ENCODE results near the gene SPIB.

The SPIB gene

DNA sequence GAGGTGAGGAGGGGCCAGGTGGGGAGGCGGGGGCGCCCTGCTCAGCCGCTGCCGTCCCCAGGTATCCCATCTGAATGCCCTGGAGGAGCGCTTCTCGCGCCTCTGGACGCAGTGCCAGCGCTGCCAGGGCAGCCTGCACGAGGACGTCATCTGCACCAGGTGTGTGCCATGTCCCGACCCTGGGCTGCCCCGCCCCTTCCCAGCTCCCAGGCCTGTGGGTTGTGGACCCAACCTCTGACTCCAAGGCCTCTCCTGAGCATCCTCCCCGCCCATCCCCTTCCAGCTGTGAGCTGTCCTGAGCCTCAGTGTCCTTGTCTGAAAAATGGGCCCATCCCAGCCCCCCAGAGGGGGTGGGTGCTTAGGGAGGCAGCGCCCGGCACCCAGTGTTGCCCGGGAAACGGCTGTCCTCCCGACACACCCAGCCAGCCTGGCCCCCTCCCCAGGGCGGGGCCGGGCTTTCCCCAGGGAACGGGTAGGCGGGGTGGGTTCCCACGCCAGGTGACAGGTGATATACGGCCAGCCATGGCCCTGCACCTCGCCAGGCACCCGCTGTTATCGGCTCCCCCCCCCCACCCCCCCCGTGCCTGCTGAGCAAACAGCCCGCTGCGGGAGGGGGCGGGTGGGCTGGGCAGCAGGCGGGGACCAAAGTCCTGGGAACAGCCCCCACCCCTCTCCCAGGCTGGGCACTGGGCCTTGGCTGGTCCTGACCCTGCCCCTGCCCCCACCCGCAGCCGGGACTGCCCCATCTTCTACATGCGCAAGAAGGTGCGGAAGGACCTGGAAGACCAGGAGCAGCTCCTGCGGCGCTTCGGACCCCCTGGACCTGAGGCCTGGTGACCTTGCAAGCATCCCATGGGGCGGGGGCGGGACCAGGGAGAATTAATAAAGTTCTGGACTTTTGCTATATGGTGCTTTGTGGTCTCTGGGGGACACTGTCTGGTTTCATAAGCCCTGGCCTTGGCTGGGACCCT, 1.3 kb upstream of the SPIB start:
- no peak for DNase-seq (ENCODE audit: extremely low read depth in 1 of 2, low read depth in 1 of 2)

DNA sequence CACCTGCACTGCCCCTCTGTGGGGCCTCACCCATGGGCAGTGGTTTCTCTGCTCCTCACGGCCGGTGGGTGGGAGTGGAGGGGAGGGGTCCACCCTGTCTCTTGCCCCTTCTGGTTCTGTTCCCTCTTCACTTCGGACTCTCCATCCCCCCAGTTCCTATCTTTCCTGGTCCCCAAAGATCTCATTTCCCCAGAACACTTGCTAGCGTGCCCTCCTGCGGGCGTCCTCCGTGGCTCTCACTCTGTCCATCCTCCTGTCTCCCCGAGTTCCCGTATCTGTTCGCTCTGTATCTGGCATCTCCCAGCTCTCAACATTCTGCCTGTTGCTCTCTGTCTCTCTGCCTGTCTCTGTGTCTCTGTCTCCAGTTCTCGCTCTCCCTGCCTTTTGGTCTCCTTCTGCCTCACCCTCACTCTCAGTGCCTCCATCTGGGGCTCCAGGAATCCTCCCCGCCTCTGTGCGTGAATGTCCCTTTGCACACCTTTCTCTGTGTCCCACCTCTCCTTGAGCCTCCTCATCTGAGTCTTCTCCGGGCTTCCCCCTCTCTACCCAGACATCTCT, 363 bp downstream of the SPIB start:
- DNase-seq (ENCODE audit: extremely low read depth in 1 of 2, low read depth in 1 of 2) = no peak

GRCh38 chr19:50419580-50420035, 870 bp downstream of the SPIB start:
- DNase-seq (ENCODE audit: extremely low read depth in 1 of 2, low read depth in 1 of 2) = no peak

- DNase-seq (ENCODE audit: extremely low read depth in 1 of 2, low read depth in 1 of 2) = no peak
These were observed 1.4 kb downstream of the SPIB start for GRCh38 chr19:50420127-50420526.

GRCh38 chr19:50420808-50421207, 2.1 kb downstream of the SPIB start:
- DNase-seq (ENCODE audit: extremely low read depth in 1 of 2, low read depth in 1 of 2) = no peak

DNA sequence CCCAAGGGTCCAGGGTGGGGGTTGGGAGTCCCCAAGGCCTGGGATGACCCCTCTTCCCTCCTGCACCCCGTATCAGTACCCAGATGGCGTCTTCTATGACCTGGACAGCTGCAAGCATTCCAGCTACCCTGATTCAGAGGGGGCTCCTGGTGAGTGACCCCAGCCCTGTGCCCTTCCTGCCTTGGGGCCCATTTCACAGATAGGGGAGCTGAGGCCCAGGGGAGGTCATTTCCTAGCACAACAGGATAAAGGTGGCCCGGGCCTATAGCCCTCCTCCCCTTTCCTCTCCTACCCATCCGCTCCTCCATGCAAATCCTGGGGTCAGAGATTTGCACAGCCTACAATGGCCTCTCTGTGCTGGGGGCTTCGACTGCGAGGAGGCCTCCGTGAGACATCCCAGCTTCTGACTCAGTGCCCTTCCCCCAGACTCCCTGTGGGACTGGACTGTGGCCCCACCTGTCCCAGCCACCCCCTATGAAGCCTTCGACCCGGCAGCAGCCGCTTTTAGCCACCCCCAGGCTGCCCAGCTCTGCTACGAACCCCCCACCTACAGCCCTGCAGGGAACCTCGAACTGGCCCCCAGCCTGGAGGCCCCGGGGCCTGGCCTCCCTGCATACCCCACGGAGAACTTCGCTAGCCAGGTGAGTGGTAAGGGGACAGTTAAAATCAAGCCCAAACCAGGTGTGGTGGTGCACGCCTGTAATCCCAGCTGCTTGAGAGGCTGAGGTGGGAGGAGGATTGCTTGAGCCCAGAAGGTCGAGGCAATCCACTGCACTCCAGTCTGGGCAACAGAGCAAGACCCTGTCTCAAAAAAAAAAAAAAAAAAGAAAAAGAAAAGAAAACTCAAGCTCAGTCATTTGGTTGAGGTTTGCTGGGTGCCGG, 3.9 kb downstream of the SPIB start:
- DNase-seq (ENCODE audit: extremely low read depth in 1 of 2, low read depth in 1 of 2) = no peak

DNA sequence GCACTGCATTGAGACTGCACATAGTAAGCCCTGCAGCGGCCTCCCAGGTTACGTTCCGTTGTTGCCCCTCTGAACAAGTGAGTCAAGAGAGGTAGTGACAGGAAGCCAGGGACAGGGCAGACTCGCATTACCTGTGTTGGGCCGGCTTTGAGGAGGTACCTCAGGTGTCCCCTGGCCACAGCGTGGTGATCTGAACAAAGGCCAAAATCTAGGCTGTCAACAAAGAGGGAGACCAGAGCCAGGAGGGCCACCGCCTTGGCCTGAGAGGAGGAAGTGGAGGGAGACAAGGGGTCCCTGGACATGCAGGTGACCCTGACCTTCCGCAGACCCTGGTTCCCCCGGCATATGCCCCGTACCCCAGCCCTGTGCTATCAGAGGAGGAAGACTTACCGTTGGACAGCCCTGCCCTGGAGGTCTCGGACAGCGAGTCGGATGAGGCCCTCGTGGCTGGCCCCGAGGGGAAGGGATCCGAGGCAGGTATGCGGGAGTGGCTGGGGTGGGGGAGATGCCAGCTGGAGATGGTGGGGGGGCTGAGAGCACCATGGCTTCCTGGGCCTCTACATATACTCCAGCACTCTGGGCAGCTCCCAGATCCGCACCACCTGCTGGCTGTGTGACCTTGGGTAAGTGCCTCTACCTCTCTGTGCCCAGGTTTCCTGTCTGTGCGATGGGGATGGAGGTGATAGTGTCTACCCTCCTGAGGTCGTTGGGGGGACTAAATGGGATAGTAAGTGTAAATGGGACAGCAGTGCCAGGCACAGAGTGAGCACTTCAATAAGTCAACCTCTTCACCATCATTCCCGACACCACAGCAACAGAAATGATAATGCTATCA, 4.8 kb downstream of the SPIB start:
- no peak for DNase-seq (ENCODE audit: extremely low read depth in 1 of 2, low read depth in 1 of 2)

DNA sequence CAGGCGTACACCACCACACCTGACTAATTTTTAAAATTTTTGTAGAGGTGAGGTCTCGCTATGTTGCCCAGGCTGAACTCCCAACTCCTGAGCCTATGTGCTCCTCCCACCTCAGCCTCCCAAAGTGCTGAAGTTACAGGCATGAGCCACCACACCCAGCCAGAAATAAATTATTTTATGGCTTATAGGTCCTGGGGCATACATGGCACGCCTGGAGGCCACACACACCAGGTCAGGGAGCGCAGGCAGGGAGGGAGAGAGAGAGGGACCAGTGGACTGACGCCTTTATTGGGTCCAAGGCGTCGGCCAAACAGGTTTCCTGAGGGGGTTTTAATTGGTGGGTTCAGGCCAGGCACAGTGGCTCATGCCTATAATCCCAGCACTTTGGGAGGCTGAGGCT, 6.8 kb downstream of the SPIB start:
- DNase-seq (ENCODE audit: extremely low read depth in 1 of 2, low read depth in 1 of 2) = no peak

DNA sequence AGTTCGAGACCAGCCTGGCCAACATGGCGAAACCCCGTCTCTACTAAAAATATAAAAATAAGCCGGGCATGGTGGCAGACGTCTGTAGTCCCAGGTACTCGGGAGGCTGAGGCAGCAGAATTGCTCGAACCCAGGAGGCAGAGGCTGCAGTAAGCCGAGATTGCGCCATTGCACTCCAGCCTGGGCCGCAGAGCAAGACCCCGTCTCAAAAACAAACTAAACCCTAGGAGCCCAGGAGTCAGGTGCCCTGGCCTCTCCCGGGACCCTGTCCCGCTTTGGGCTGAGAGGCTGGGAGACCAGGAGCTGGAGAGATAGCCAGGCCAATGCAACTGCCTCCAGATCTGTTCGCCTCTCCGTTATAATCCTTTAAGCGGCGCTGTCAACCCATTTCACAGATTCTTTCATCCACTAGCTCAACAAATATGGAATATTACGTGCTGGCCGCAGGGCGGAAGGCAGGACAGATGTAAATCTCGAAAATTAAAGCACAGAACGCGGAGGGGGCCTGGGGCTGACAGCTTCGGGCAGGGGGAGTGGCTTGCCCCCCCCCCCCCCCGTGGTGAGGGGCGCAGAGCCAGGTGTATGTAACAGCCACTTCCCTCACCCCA, 8.7 kb downstream of the SPIB start:
- no peak for DNase-seq (ENCODE audit: extremely low read depth in 1 of 2, low read depth in 1 of 2)

DNA sequence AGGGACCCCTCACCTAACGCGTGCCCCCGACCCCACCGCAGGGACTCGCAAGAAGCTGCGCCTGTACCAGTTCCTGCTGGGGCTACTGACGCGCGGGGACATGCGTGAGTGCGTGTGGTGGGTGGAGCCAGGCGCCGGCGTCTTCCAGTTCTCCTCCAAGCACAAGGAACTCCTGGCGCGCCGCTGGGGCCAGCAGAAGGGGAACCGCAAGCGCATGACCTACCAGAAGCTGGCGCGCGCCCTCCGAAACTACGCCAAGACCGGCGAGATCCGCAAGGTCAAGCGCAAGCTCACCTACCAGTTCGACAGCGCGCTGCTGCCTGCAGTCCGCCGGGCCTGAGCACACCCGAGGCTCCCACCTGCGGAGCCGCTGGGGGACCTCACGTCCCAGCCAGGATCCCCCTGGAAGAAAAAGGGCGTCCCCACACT, 9.3 kb downstream of the SPIB start:
- DNase-seq (ENCODE audit: extremely low read depth in 1 of 2, low read depth in 1 of 2) = peak in 1 of 2 donors; percentile 14

GRCh38 chr19:50428772-50429463, 10.2 kb downstream of the SPIB start:
- DNase-seq (ENCODE audit: extremely low read depth in 1 of 2, low read depth in 1 of 2) = no peak

DNA sequence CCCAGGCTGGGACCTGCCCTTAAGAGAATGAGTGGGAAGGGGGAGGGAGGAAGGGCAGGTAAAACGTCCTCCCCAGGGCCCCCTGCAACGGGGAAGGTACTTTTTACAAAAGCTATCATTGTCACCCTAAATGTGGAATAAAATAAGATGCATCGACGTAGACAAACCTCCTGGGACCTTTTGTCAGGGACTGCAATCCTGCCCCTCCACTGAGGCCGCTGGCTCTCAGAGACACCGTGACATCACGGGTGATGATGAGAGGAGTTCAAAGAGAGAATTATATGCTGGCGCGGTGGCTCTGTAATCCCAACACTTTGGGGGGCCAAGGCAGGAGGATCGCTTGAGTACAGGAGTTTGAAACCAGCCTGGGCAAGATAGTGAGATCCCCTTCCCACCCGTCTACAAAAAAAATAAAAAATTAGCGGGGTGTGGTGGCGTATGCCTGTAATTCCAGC, 12.2 kb downstream of the SPIB start:
- DNase-seq (ENCODE audit: extremely low read depth in 1 of 2, low read depth in 1 of 2) = no peak

DNA sequence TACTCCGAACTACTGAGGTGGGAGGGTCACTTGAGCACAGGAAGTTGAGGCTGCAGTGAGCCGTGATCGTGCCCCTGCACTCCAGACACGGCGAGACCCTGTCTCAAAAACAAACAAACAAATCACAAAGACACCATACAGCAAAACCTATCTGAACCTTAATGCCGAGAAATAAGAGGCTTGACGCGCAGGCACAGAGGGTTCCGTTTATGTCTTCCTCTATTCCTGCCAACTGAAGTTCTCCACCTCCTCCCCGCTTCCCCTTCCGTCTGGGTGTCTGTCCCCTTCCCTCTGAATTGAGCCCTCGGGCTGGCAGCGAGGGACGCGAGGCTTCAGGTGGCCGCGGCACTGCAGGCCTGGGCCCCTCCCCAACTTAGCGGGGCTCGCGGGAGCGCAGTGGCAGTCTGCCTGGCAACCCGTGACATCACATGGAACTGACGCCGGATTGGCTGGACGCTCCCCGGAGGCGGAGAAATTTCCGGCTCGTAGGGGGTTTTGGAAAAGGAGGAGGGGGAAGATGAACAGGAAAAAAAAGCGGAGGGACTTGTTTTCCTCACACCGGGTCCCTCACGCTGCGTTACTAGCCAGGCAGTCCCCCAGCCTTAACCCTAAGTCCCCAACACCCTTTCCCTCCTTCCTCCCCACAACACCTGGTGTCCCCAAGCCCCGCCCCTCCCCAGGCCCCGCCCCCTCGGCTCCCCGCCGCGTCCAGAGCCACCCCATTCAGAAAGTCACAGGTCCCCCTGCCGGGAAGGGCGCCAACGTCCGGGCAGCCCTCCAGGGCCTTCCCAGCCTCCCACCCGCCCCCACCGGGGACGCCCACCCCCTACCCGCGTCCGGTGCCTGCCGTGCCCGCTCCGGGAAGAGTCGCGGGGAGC, 12.8 kb downstream of the SPIB start:
- peak; percentile 53 to 63 for DNase-seq (ENCODE audit: extremely low read depth in 1 of 2, low read depth in 1 of 2)

GRCh38 chr19:50432221-50433028, 13.7 kb downstream of the SPIB start, which contains the start of gene MYBPC2:
MYBPC2 (plus strand) TSS chr19:50432892; CDS start chr19:50432954, 62 bp downstream.
- no peak for DNase-seq (ENCODE audit: extremely low read depth in 1 of 2, low read depth in 1 of 2)

- DNase-seq (ENCODE audit: extremely low read depth in 1 of 2, low read depth in 1 of 2) = no peak
These were observed 14.8 kb downstream of the SPIB start for GRCh38 chr19:50433201-50434180.

DNA sequence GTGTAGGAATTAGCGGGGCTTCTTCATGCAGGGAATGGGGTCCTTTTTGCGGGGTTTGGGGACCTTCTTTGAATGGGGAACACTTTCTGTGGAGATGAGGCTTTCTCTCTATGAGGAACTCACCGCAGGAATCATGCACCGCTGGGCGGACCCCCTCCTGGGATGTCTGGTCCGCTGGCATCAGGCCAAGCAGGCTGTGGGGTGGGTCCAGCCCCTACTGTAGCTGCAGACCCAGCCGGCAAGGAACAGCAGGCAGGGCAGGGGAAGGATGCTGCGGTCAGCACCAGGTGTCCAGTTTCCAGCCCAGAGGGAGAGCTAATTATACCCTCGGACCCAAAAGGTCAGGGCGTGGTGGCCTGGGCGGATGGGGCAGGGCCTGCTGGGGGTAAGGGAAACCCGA, 15.8 kb downstream of the SPIB start:
- DNase-seq (ENCODE audit: extremely low read depth in 1 of 2, low read depth in 1 of 2) = no peak
